ENCODE measurements around the gene GCHFR. TPM values are rescaled to one million over a fixed set of nuclear protein-coding genes. Genes with fewer than 3 reads are reported as not detected.
A peak's percentile ranks its signal among the peaks of the same experiment; 100 is the strongest.

The GCHFR gene
- total RNA-seq, 1 donor from 2014 or later: 1.6 TPM

DNA sequence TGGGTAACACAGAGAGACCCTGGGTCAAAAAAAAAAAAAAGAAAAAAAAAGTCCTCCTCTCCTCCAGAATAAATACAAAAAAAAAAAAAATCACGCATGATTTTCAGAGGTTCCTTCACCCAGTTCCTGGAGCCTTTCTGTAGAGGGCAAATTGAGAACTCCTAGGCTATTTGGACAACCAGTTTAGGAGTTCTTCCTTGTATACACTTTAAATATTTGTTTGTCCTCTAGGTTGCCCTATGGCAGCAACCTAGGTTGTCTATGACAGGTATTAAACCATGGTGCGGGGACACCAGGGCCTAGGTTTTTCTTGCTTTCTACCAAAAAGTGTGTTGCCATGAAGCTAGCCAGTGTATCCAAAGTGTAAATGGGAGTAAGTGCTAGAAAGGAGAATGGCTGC, 39.2 kb downstream of the GCHFR start:
- Mint-ChIP-seq H3K4me3 (ENCODE audit: unreplicated experiment) (no peak overlapping the region), H3K27me3 (ENCODE audit: low read depth) (no peaks in the 10 kb centered on the region), H3K27ac (ENCODE audit: unreplicated experiment) (no peak overlapping the region), H3K9me3 (ENCODE audit: low read depth) (no peaks in the 10 kb centered on the region), H3K36me3 (ENCODE audit: low read depth) (peaks cover 9% of the 10 kb centered on the region), H3K4me1 (ENCODE audit: low read depth) (peaks cover 11% of the 10 kb centered on the region)
- TF ChIP-seq, protein P1, sequence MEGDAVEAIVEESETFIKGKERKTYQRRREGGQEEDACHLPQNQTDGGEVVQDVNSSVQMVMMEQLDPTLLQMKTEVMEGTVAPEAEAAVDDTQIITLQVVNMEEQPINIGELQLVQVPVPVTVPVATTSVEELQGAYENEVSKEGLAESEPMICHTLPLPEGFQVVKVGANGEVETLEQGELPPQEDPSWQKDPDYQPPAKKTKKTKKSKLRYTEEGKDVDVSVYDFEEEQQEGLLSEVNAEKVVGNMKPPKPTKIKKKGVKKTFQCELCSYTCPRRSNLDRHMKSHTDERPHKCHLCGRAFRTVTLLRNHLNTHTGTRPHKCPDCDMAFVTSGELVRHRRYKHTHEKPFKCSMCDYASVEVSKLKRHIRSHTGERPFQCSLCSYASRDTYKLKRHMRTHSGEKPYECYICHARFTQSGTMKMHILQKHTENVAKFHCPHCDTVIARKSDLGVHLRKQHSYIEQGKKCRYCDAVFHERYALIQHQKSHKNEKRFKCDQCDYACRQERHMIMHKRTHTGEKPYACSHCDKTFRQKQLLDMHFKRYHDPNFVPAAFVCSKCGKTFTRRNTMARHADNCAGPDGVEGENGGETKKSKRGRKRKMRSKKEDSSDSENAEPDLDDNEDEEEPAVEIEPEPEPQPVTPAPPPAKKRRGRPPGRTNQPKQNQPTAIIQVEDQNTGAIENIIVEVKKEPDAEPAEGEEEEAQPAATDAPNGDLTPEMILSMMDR (IDR thresholded peaks at IDR 0.05): no peak
- no peak for DNase-seq (ENCODE audit: low spot score)

GRCh38 chr15:40803688-40804087, 39.8 kb downstream of the GCHFR start:
- no peaks in the 10 kb centered on the region for H3K9me3 Mint-ChIP-seq (ENCODE audit: low read depth)
- H3K4me3 Mint-ChIP-seq (ENCODE audit: unreplicated experiment): no peak overlapping the region
- DNase-seq (ENCODE audit: low spot score): no peak

DNA sequence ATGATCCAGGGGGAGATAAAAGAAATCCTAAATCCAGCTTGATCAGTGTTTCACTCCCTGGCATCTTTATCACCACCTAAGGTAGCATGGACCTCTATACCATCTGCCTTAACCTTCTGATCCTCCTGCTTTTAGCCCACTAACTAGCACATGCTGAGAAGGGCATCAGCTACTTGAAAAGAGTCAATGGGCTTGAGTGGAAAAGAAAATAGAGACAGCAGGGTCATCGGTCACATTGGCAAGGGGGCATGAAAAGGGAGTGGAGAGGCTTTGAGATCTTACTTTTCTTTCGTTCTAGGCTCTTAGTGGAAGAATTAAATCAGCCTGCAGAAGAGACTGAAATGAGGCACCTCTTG, 42.8 kb downstream of the GCHFR start:
- Mint-ChIP-seq H3K4me1 (ENCODE audit: low read depth) (peaks cover 16% of the 10 kb centered on the region), H3K27ac (ENCODE audit: unreplicated experiment) (peak overlapping the region; percentile 90), H3K9me3 (ENCODE audit: low read depth) (no peaks in the 10 kb centered on the region), H3K36me3 (ENCODE audit: low read depth) (peaks cover 5% of the 10 kb centered on the region), H3K27me3 (ENCODE audit: low read depth) (no peaks in the 10 kb centered on the region), H3K4me3 (ENCODE audit: unreplicated experiment) (peak overlapping the region; percentile 88)
- TF ChIP-seq, protein P1 (IDR thresholded peaks at IDR 0.05): no peak
- no peak for DNase-seq (ENCODE audit: low spot score)

More at GRCh38 chr15:40803688-40804087, 39.8 kb downstream of the GCHFR start:
- peaks cover 5% of the 10 kb centered on the region for H3K36me3 Mint-ChIP-seq (ENCODE audit: low read depth)
- H3K4me1 Mint-ChIP-seq (ENCODE audit: low read depth): peaks cover 16% of the 10 kb centered on the region
- TF ChIP-seq, protein P1 (IDR thresholded peaks at IDR 0.05): no peak
- H3K27ac Mint-ChIP-seq (ENCODE audit: unreplicated experiment): no peak overlapping the region
- no peaks in the 10 kb centered on the region for H3K27me3 Mint-ChIP-seq (ENCODE audit: low read depth)

- Mint-ChIP-seq H3K4me1 (ENCODE audit: low read depth) (peaks cover 16% of the 10 kb centered on the region), H3K27me3 (ENCODE audit: low read depth) (no peaks in the 10 kb centered on the region), H3K36me3 (ENCODE audit: low read depth) (peaks cover 5% of the 10 kb centered on the region), H3K27ac (ENCODE audit: unreplicated experiment) (peak within 1 kb of the TSS; percentile 90), H3K9me3 (ENCODE audit: low read depth) (no peaks in the 10 kb centered on the region), H3K4me3 (ENCODE audit: unreplicated experiment) (peak within 1 kb of the TSS; percentile 88)
- TF ChIP-seq, protein P1 (IDR thresholded peaks at IDR 0.05): peak; percentile 47
- DNase-seq (ENCODE audit: low spot score): peak; percentile 99
Measured at GRCh38 chr15:40807028-40807887, 43.4 kb downstream of the GCHFR start, which contains the start of the genes DNAJC17 and ZFYVE19. Gene DNAJC17 (minus strand): TSS chr15:40807473. CDS start chr15:40807446, 27 bp downstream. Gene ZFYVE19 (plus strand): TSS chr15:40807089. CDS start chr15:40807590, 501 bp downstream.

DNA sequence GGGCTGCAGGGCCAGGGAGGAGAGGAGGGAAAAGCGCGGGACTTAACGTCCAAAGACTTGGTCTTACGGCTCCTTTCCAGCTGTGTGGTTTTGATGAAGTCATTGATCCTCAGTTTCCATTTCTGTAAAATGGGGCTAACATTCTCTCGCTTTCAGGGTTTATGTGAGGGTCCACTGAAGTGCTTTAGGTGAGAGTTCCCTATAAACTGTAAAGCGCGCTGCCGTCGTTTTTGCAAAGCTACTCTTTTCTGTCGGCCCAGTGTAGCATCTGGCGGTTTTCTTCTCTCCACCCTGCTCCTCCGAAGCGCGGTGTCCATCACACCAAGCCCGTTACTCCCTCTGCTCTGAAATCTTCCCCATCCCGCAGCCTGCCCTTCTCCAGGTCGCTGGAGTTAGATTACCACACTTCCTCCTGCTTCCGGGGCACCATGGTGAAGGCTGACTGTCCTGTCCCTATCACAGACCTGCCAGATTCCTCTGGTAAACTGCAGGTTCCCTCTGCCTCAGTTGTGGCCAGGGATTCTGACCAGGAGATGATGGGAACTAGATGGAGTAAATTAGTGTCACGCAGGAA, 44.1 kb downstream of the GCHFR start:
- no peak for DNase-seq (ENCODE audit: low spot score)
- Mint-ChIP-seq H3K36me3 (ENCODE audit: low read depth) (peaks cover 5% of the 10 kb centered on the region), H3K27ac (ENCODE audit: unreplicated experiment) (peak overlapping the region; percentile 32), H3K4me1 (ENCODE audit: low read depth) (peaks cover 16% of the 10 kb centered on the region), H3K4me3 (ENCODE audit: unreplicated experiment) (peak overlapping the region; percentile 88), H3K9me3 (ENCODE audit: low read depth) (no peaks in the 10 kb centered on the region), H3K27me3 (ENCODE audit: low read depth) (no peaks in the 10 kb centered on the region)
- TF ChIP-seq, protein P1 (IDR thresholded peaks at IDR 0.05): no peak

Measured in chondrocyte (in vitro differentiated cells).